SKM-1 (cell line): ENCODE data around the gene TTC7B.

ENCODE experiments used
- DNase-seq: peaks from one replicate; lab custom pipeline; 2025; ENCODE audit not compliant: unreplicated experiment; lab: John Stamatoyannopoulos, UW

TTC7B gene

GRCh38 chr14:90567991-90568390, 248.2 kb downstream of the TTC7B start:
- DNase-seq = no peak

- DNase-seq = no peak
Measured at GRCh38 chr14:90567191-90567590, 249.0 kb downstream of the TTC7B start.

GRCh38 chr14:90566481-90566880, 249.7 kb downstream of the TTC7B start:
- no peak for DNase-seq

GRCh38 chr14:90564496-90564895, 251.7 kb downstream of the TTC7B start:
- DNase-seq = no peak

- DNase-seq = no peak
Measured at GRCh38 chr14:90562652-90563051, 253.6 kb downstream of the TTC7B start.

GRCh38 chr14:90561920-90562319, 254.3 kb downstream of the TTC7B start:
- no peak for DNase-seq

GRCh38 chr14:90560991-90561390, 255.2 kb downstream of the TTC7B start:
- no peak for DNase-seq

GRCh38 chr14:90560558-90560957, 255.7 kb downstream of the TTC7B start:
- DNase-seq = no peak

GRCh38 chr14:90559811-90560492, 256.3 kb downstream of the TTC7B start:
- DNase-seq = no peak

GRCh38 chr14:90558983-90559590, 257.1 kb downstream of the TTC7B start:
- no peak for DNase-seq

GRCh38 chr14:90558041-90558982, 257.9 kb downstream of the TTC7B start:
- no peak for DNase-seq

- DNase-seq = no peak
Measured at GRCh38 chr14:90557516-90557915, 258.7 kb downstream of the TTC7B start.

GRCh38 chr14:90556666-90557450, 259.4 kb downstream of the TTC7B start:
- DNase-seq = no peak

GRCh38 chr14:90556012-90556477, 260.2 kb downstream of the TTC7B start:
- DNase-seq = no peak

- no peak for DNase-seq
Measured at GRCh38 chr14:90555126-90556011, 260.9 kb downstream of the TTC7B start.

GRCh38 chr14:90554341-90554740, 261.9 kb downstream of the TTC7B start:
- no peak for DNase-seq

GRCh38 chr14:90553921-90554336, 262.3 kb downstream of the TTC7B start:
- DNase-seq = no peak

GRCh38 chr14:90553298-90553920, 262.8 kb downstream of the TTC7B start:
- DNase-seq = no peak
